GM19324 (cell line): Measurements from ENCODE around the gene ADGRV1.

Experiments used
- ATAC-seq: cut with Tn5 transposase; IDR thresholded peaks from one replicate; pipeline ENCODE4 v1.9.1; 2021; ENCODE audit warnings: mild to moderate bottlenecking, moderate library complexity; ENCODE audit not compliant: unreplicated experiment, low FRiP score

Gene ADGRV1

GRCh38 chr5:91170266-91170665 is 611.7 kb downstream of the ADGRV1 start:
- no peak for ATAC-seq

- no peak for ATAC-seq
Observed at GRCh38 chr5:91171322-91171721, 612.7 kb downstream of the ADGRV1 start.

GRCh38 chr5:91174396-91174795 is 615.8 kb downstream of the ADGRV1 start:
- ATAC-seq = no peak

GRCh38 chr5:91175708-91176107 is 617.1 kb downstream of the ADGRV1 start:
- no peak for ATAC-seq

GRCh38 chr5:91176288-91177016 is 617.9 kb downstream of the ADGRV1 start:
- peak; percentile 71 for ATAC-seq

GRCh38 chr5:91177085-91177484 is 618.5 kb downstream of the ADGRV1 start:
- ATAC-seq = no peak

- ATAC-seq = no peak
Observed at GRCh38 chr5:91177639-91178038, 619.0 kb downstream of the ADGRV1 start.

GRCh38 chr5:91178461-91178860 is 619.9 kb downstream of the ADGRV1 start:
- ATAC-seq = no peak

GRCh38 chr5:91179018-91179417 is 620.4 kb downstream of the ADGRV1 start:
- ATAC-seq = no peak

GRCh38 chr5:91180506-91180905 is 621.9 kb downstream of the ADGRV1 start:
- ATAC-seq = no peak

- ATAC-seq = peak; percentile 45
Observed at GRCh38 chr5:91182763-91183162, 624.2 kb downstream of the ADGRV1 start.

- no peak for ATAC-seq
Observed at GRCh38 chr5:91183743-91184142, 625.1 kb downstream of the ADGRV1 start.

- ATAC-seq = no peak
Observed at GRCh38 chr5:91186101-91186500, 627.5 kb downstream of the ADGRV1 start.

GRCh38 chr5:91187032-91187431 is 628.4 kb downstream of the ADGRV1 start:
- ATAC-seq = no peak

- ATAC-seq = no peak
Observed at GRCh38 chr5:91188755-91189154, 630.2 kb downstream of the ADGRV1 start.

GRCh38 chr5:91189480-91190313 is 631.1 kb downstream of the ADGRV1 start:
- peak; percentile 93 for ATAC-seq

- ATAC-seq = no peak
Observed at GRCh38 chr5:91190314-91190690, 631.7 kb downstream of the ADGRV1 start.

- ATAC-seq = no peak
Observed at GRCh38 chr5:91194824-91195381, 636.3 kb downstream of the ADGRV1 start.

- ATAC-seq = no peak
Observed at GRCh38 chr5:91200692-91201091, 642.1 kb downstream of the ADGRV1 start.

GRCh38 chr5:91206103-91206502 is 647.5 kb downstream of the ADGRV1 start:
- no peak for ATAC-seq

GRCh38 chr5:91206734-91207133 is 648.1 kb downstream of the ADGRV1 start:
- no peak for ATAC-seq

GRCh38 chr5:91207248-91207647 is 648.7 kb downstream of the ADGRV1 start:
- no peak for ATAC-seq
